Lower leg skin (tissue), 3 donors: ENCODE data around the gene SPON2.

ENCODE experiments used
- CTCF ChIP-seq, 3 donors: fragments of 450-650 bp; IDR thresholded peaks; one replicate each; pipeline ENCODE4 v1.5.1; 2016; ENCODE audit warnings: antibody characterized with exemption in 3 of 3, mild to moderate bottlenecking in 3 of 3, moderate library complexity in 2 of 3
- POLR2A ChIP-seq, 2 donors: fragments of 450-650 bp; IDR thresholded peaks; one replicate each; pipeline ENCODE4 v1.6.1; 2016 to 2017; ENCODE audit warnings: antibody characterized with exemption in 2 of 2, mild to moderate bottlenecking in 1 of 2, moderate library complexity in 1 of 2

- TF ChIP-seq CTCF (IDR thresholded peaks at IDR 0.05) (no peak), POLR2A (IDR thresholded peaks at IDR 0.05) (no peak)
These were observed 38.0 kb upstream of the SPON2 start for GRCh38 chr4:1210241-1210841.
